Forelimb muscle (tissue), 1 donor: ENCODE results near the gene SHISA2. TPM values are rescaled to one million over a fixed set of nuclear protein-coding genes. Genes with fewer than 3 reads are reported as not detected.

Source experiments
- DNase-seq: peaks from one replicate; pipeline ENCODE4 v3.0.0-alpha.2; 2013; ENCODE audit warnings: low read depth
- polyA plus RNA-seq: library from polyadenylated mRNA; unstranded; fragments of 120-200 nt; gene quantifications from one replicate; pipeline ENCODE4 v1.2.1, GENCODE V29; 2013; ENCODE audit not compliant: insufficient read length

The SHISA2 gene
- polyA plus RNA-seq, 1 donor: 59.8 TPM

DNA sequence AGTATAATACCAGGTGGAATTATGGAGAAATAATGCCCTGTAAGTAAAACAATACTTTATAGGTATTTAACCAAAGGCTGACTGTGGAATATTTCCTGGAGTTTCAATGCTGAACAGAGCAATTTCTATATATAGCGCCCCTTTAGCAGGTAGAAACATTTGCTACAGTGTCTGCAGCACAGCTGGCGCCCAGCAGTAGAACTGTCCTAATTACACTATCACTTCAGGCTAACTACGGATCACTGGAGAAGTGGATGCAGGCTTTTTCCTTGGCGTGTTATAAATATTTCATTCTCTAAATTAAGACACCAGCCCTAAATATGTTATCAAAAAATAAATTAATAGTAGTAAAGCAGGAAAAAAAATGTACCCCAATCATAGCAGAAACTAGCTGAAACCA, 3.1 kb downstream of the SHISA2 start:
- DNase-seq: no peak

DNA sequence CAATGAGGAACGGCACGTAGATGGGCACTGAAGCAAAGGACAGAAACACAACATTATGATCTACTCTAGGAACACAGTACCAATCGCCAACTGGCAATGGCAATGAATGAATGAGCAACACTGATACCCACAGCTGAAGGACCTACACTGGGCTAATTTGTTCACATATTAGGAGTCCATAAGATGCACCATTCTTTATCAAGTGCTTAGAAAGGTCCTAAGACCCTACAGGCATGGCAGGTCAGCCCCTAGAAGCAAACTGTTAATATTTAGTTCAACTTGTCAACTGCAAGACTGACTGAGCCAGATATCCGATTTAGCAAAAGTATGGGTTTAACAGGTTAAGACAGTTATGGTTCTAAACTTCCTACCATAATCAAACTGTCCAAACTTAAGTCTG, 4.8 kb downstream of the SHISA2 start:
- DNase-seq: no peak

DNA sequence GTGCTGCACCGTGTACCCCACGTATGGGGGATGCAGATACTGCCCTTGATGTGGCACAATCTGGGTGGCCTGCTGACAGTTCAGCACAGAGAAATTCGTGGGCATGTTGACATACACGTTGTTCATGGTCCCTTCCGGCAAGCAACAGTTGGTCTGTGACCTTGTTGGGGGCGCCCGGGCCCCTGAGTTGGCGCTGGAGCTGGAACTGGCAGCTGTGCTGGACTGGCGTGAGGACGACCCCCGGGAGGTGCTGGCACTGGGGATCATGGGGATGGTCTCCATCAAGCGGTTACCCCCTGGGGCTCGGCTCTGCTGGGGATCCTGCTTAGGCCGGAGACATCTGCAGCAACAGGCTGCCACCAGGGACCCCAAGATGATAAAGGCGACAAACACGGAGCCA, 5.2 kb downstream of the SHISA2 start:
- no peak for DNase-seq

DNA sequence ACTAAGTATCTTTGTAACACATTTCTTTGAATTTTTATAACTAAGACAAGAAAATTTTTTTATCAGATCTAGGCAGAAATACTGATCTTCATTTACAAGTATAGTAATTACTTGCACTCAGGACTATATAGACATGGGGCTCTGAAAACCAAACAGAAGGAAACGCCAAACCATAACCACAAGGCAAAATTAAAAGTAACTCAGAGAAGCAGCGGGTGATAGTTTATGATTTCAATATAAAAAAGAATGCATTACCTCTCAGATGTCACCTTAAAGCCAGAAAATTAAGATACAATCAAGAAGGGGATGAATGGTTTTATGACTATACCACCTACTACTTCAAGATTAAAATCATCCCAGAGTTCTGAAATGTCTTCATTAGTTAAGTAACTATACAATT, 6.7 kb downstream of the SHISA2 start:
- no peak for DNase-seq

DNA sequence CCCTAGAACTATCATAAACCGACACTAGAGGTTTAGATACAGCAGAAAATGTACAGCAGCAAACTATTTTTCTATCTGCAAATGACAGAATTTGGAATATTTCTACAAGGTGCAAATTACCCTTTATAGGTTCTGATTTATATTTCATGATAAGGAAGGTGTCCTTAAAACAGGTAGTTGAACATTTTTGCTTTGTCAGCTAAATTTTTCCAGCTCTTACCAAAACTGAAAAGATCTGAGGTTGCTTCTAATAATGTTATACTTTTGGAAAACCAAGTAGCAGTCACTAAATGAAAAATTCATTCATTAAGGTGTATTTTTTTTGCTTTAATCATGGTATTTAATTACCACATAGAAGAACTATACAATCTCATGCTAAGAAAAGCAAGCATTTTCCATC, 9.0 kb downstream of the SHISA2 start:
- DNase-seq: no peak

DNA sequence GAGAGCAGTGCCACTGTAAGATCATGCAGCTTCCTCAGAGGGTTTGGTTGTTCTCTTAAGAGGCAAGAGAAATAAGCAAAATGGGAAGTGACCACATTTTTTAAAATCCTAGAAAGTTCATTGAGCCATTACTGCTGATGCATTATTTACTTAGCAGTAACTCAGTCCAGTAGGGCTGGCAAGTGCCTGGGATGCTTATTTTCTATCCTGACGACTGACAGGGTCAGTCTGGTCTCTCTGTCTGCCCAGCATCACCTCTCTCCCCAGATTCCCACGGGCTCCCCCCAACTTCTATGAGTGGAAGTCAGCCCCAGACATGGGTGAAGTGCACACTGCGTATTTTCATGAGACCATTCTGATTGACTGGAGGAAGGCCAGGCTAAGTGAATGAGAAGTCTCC, 10.4 kb downstream of the SHISA2 start:
- no peak for DNase-seq

DNA sequence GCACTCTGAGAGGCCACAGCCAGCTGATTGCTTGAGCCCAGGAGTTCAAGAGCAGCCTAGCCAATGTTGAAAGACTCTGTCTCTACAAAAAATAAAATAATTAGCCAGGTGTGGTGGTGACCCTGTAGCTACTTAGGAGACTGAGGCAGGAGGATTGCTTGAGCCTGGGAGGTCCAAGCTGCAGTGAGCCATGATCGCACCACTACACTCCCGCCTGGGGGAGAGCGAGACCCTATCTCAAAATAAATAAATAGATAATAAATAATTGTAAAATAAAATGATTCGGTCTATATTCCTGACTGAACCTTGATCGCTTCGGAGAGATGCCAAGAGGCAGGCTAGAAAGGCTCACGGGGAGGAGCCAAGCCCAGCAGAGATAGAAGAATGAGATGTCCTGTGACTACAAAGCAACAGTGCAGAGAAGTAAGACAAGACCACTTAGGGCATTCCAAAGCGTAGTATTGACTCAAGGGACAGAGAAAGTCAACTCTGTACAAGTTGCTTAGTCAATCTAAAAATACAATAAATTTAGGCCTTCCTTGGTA, 12.8 kb downstream of the SHISA2 start:
- DNase-seq: no peak

DNA sequence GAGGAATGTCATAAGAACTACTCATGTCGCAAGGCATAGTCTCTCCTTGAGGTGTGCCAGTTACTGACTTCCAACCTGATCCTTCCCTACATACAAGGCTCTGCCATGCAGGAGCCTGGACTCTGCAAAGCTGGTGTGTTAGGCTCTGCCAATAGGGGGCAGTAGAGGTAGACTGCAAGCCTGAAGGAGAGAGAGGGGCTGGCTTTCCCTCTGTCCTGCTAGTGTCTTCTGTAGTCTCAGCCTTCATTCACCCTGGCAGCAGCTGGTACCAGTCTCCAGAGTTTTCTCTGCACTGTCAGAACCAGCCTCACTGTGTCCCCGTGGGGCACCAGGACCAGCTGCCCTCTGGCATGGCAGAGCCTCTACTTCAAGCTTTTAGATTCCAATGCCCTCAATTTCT, 14.5 kb downstream of the SHISA2 start:
- no peak for DNase-seq

DNA sequence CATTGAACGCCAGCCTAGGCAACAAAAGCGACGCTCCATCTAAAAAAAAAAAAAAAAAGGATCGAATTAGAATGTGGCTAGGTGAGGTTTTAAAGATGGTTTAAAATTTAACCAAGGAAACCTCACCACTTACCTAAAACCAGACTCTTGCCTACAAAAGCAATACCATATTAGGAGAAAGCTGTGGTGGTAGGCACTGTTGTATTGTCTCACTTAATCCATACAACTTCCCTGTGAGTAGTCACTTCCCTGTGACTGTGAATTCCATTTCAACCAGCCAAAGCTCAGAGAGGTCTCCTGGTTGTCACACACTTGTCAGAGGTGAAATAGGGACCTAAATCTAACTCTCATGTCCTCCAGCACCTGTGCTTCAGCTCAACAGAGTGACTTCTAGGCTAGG, 15.4 kb downstream of the SHISA2 start:
- no peak for DNase-seq

DNA sequence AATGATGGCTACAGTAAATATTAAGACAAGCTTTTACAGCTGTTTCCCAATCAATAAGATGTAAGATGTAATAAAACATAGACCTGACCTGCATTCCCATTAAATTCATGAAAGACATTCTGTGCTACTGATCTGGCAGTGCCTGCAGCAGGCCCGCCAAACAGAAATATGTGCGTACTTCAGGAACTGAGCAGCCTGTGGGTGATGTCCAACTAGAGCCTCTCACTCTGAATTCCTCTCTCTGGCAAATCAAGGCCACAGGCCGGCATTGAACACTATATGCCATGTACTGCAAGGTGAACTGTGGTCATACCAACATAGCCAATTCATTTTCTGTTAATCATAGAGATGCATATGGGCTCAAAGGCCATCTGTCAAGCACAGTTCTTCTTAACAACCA, 17.8 kb downstream of the SHISA2 start:
- no peak for DNase-seq

DNA sequence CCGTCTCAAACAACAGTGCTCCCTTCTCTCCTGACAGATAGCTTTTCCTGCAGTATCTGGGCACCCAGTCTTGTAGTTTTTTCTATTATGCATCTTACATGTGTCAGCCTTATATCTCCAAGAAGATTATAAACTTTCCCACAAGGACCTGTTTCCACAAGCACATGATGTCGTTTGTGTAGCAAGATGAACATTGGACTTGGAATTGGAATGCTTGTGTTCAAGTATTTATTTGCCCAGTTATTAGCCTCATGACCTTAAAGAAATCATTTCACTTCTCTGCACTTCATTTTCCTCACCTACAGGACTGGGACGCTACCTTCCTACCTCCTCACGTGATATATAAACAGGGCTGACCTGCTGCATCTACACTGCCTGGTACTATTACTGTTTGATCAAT, 21.5 kb downstream of the SHISA2 start:
- no peak for DNase-seq

DNA sequence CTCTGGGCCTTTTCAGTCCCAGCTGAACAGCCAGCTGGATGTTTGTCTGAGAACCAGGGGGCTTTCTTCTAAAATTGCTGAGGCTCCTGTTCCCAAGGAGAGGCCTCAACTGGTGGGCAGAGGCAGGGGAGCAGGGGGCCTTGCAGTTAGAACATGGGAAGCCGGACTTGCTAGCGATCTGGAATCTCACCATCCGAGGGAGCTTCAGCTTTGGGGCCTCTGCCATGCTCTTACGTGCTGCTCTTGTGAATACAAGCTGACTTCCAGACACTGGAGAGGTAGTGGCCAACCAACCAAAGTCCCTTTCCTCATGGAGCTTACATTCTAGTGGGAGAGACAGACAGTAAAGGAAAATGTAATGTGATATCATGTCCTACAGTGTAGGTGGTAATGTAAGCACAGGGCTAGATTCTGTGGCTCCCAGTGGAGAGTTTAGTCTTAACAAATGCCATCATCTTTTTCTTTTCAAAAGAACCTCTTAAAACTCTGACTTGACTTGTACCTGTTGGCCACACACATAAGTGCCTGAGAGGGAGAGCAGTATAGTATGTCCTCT, 22.2 kb downstream of the SHISA2 start:
- DNase-seq: no peak

DNA sequence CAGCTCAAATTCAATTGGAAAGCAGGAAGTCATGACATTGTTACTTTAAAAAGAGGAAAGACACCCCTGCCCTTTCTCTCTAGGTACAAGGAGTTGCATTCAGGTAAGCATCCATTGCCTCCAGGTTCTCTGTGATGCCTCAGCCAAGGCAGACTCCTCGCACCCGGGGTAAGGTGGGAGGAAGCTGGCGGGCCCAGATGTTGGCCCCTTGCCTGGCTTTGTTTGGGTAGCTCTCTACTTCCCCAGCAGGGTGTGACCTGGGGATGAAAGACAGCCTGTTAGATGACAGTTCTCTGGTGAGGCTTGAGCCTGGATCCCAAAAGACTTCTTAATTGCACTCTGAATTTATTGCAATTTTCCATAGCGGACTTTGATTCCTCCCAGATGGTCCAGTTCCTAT, 25.6 kb downstream of the SHISA2 start:
- DNase-seq: no peak

DNA sequence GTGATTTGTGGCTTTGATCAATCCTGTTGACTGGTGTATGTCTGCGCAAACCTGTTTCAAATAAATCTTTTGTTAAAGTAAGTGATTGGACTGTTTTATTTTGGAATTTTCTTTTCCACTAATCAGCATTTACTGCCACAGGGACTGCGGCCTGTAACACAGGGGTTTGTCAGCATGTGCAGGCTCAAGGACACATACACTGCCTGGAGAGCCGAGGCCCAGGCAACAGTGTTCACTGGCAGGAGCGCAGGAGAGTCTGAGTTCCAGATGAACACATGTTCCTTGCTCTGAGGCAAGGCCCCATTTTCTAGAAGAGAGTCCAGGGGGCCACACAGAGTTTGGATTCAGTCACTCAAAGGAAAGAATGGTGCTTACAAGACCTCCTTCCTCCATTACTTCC, 26.0 kb downstream of the SHISA2 start:
- DNase-seq: no peak

DNA sequence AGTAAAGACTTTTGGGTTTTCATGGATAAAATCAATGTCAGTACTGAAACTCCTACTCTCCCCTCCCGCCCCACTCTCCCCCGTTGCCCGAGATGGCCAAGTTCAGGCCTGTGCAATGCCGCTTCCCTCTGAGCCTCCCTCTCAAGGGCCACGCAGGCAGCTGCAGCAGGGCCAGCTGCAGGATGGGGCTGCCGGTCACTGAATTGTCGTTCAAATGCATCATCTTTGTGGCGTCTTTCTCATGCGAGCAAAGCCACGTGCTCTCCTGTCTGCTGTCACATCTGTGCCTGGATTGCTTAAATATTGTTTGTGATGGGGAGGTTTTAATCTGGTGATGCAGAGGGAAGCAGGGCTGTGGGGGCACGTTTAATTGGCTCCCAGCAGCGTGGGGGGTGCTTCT, 26.6 kb downstream of the SHISA2 start:
- no peak for DNase-seq

DNA sequence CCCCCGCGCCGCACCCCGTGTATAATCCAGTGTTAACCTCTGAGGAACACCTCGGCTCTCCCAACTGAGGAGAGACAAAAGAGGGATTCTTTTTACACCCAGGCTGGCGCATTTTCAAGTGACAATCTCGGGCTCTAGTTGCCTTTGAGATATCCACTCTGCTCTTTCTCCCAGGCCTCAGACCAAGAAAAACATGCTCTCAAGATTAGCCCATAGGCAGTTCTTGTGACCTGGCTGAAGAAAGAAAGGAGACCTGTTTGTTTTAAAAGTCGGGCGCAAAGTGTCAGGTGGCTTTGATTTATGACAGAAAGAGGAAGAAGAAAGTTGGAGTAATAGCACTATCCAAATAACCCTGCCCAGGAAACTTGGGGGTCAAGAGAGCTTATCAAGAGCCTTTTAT, 27.3 kb downstream of the SHISA2 start:
- DNase-seq: no peak

DNA sequence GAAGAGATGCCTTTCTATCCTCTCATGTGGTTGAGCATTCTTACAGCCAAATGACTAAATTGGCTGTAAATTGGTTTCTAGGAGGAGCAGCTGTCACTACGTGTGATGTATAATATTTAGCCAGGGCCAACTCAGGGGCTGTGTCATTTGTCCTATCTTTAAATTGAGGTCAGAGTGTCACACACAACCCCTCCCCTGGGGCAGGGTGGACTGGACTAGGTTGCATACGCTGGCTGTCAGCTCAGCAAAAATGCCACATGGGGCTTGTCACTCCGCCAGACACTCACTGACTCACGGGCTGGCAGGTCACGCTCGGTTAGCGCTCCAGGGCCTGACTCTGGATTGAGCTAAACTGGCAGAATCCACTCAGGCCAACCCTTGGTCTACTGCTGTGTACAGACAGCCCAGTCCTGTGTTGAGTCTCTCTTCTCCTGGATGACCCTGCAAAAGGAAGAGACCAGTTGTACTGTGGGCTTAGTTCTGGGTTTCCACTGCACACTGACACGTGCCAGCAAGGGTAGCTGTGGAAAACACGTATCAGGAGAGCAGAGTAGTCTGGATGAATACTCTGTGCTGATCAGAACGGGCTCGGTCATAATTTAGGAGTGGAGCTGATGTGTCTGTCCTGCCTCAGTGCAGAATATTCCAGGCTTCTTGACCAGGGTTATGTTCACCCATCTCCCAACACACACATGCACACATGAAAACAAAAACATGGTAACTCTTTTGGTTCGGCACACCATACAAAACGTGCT, 29.1 kb downstream of the SHISA2 start:
- no peak for DNase-seq

DNA sequence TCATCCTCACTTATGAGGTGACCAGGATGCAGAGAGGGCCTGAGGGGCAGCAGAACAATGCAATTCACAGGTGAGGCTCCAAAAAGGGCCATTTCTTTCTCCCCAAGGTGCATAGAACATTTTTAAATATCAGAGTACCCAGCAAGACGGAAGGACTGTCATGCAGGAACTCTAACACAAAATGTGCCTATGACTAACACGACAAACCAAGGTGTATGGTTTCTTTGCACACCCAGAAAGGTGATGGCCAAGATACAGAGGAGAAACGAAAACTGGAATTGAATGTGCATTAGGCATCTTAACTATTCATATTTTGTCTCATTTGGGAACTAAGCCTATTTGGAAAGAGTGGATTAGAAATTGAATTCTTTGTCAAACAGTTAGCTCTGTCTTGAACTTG, 29.9 kb downstream of the SHISA2 start:
- no peak for DNase-seq

DNA sequence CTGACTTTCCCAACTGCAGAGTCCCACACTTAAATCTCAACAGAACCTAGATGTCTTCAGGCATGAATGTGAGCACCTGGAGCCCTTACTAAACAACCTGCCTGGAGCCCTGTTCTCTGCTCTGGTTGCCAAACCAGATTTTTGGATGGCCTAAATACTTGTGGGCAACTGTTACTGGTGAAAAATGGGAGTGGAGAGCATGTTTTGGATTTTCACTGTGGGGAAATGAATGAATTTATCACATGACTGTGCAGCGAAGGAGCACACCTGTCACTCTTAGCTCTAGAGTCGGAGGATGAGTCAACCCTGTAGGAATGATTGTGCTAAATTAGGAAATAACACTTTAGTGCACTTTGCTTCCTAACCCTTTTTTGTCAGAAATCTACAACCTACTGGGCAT, 30.3 kb downstream of the SHISA2 start:
- no peak for DNase-seq

DNA sequence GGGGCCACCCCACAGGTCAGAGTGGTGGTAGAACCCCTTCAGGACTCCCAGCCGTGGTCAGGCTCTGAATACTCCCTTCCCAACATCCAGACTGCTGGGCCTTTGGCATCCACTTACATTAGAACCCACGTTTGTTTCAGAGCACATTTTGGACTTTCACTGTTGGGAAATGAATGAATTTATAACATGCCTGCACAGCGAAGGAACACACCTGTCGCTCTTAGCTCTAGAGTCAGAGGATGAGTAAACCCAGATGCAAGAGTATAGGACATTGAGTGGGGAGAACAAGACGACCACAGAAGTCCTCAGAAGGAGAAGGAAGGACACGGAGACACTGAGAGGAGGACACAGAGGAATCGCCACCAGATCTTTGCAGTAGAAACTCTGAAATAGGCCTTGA, 30.9 kb downstream of the SHISA2 start:
- DNase-seq: no peak

DNA sequence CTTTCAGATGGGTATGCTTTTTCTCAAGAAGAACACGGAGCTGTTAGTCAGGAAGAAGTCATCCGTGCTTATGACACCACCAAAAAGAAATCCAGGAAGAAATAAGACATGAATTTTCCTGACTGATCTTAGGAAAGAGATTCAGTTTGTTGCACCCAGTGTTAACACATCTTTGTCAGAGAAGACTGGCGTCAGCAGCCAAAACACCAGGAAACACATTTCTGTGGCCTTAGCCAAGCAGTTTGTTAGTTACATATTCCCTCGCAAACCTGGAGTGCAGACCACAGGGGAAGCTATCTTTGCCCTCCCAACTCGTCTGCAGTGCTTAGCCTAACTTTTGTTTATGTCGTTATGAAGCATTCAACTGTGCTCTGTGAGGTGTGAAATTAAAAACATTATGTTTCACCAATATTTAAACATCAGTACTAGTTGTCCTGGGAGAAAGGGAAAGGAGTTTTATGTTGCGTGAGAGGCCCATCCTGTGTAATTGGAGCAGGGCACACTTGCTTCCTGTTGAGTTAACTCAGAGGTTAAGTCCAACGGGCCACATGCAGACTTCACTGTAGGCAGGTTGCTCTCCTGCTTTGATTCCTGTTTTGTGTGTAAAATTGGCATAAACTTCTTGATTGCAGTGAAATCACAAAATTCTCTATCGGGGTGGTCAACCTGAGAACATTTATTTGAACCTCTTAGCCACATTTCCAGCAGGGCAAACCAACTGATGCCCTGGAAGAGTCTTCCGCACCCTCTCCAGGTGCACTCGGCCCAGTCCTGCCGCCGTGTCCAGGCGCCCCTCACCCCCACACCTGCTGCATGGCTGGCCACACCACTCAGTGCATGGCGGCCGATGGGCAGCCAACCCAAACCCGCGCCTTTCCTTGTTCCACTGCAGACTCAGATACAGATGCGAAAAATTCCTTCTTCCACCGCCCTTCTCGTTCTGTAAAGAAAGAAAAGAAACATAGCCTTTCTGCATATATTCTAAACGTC, 31.6 kb downstream of the SHISA2 start:
- no peak for DNase-seq

DNA sequence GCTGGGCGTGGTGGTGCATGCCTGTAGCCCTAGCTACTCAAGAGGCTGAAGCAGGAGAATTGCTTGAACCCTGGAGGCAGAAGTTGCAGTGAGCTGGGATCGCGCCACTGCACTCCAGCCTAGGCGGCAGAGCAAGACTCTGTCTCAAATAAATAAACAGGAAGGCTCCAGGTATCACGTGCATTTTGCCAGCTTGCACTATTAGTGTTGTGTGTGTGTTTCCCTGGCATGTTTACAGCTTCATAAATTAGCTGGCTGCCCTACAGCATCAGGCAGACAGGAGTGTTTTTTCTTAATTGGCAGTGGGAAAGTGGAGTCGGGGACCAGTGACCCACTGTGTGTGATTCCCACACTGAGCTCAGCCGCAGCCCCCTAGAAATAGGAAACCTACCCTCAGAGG, 32.6 kb downstream of the SHISA2 start:
- no peak for DNase-seq
